Tibial nerve (tissue), 3 donors: ENCODE data around the gene NDUFS7.

Source experiments
- POLR2A ChIP-seq, 2 donors: fragments of 450-650 bp; IDR thresholded peaks; one replicate each; pipeline ENCODE4 v1.6.1; 2017; ENCODE audit warnings: antibody characterized with exemption in 2 of 2, mild to moderate bottlenecking in 2 of 2, moderate library complexity in 2 of 2
- TF ChIP-seq, protein P1 (sequence below), 5 experiments: fragments of 200-600 bp in 3 of 5; fragments of 450-650 bp in 2 of 5; sonication (generic) in 3 of 5; IDR thresholded peaks; one replicate each; pipeline ENCODE4 v1.5.1; 2016 to 2019; ENCODE audit warnings: antibody characterized with exemption in 5 of 5, mild to moderate bottlenecking in 3 of 5, moderate library complexity in 2 of 5

DNA sequence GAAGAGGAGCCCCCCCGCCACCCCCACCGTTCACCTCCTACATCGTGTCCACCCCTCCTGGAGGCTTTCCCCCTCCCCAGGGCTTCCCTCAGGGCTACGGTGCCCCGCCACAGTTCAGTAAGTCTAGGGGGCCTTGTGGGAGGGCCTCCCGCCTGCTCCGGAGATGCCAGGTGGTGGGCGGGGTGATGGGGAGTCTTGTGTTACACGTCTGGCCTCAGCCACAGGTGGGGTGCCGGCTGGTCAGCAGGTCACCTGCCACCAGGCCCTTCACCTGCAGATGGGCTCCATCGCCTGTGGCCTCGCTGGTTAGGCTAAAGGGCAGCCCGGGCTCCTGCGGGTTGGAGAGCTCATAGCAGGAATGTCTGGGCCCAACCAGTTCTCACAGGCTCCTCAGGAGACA, 46.5 kb downstream of the NDUFS7 start:
- TF ChIP-seq, protein P1, sequence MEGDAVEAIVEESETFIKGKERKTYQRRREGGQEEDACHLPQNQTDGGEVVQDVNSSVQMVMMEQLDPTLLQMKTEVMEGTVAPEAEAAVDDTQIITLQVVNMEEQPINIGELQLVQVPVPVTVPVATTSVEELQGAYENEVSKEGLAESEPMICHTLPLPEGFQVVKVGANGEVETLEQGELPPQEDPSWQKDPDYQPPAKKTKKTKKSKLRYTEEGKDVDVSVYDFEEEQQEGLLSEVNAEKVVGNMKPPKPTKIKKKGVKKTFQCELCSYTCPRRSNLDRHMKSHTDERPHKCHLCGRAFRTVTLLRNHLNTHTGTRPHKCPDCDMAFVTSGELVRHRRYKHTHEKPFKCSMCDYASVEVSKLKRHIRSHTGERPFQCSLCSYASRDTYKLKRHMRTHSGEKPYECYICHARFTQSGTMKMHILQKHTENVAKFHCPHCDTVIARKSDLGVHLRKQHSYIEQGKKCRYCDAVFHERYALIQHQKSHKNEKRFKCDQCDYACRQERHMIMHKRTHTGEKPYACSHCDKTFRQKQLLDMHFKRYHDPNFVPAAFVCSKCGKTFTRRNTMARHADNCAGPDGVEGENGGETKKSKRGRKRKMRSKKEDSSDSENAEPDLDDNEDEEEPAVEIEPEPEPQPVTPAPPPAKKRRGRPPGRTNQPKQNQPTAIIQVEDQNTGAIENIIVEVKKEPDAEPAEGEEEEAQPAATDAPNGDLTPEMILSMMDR (IDR thresholded peaks at IDR 0.05), result no peak
- no peak for TF ChIP-seq POLR2A (IDR thresholded peaks at IDR 0.05)
